Kidney capillary endothelial cell (primary cell): ENCODE data around the gene VEGFD.

Source experiments
- DNase-seq: peaks from one replicate; pipeline ENCODE4 v3.0.0-alpha.2; 2018; ENCODE audit warnings: low spot score

Gene VEGFD, protein sequence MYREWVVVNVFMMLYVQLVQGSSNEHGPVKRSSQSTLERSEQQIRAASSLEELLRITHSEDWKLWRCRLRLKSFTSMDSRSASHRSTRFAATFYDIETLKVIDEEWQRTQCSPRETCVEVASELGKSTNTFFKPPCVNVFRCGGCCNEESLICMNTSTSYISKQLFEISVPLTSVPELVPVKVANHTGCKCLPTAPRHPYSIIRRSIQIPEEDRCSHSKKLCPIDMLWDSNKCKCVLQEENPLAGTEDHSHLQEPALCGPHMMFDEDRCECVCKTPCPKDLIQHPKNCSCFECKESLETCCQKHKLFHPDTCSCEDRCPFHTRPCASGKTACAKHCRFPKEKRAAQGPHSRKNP

DNA sequence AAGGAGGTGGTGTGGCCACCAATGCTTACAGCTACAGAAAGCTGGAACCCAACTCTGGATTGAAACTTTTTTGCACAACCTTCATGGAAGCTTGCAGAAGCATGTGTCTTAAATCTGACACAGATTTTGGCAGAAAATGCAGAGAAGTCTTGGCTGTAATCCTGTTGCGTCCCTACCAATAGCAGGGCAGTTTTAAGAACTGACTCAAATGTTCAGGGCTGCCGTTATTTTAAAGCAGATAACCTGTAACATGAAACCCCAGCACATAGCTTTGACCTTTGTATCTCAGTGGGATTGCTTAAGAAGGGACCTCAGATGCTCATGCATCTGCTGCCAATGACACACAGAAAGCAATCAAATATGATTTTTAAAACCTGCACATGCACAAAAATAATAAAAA, at the start of gene VEGFD:
TSS of gene VEGFD (minus strand) at position 110 of the 400 bp plus-strand sequence. CDS start 467 bp downstream, outside the sequence.
- no peak for DNase-seq

DNA sequence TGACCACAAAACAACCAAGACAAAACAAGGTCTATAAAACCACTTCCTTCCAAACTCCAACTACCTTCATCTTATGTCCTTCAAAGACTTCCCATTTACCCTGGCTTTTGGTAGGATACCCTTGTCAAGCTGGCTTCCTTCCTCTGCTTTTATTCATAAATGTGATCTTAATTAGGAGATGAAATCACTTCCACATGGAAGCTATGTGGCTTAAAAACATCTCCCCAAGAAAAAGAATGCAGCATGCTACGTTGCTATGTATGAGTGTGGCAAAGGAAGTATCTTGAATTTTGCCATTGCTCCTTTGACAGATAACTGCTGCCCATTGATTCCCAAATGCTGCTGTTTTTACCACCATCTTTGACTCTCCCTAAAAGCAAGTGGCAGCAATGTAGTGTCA, 46.4 kb upstream of the VEGFD start:
- no peak for DNase-seq

DNA sequence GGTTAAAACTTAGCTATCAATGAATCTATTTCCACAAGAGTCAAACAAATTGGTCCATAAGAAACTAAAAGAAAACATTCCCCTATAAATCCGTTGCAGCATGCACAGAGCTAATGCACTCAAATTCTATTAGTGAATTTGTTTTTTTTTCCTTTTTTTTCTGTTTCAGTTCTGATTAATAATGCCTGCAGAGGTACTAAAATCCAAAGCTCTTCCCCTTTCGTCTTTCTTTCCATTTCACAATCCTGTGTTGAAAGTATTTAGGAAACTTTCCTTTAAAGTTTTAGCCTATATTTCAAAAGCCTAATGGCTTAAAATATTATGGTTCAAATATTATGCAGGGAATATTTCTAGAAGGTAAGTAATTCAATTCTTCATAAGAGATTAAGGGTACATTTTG, 45.9 kb upstream of the VEGFD start:
- DNase-seq = no peak

DNA sequence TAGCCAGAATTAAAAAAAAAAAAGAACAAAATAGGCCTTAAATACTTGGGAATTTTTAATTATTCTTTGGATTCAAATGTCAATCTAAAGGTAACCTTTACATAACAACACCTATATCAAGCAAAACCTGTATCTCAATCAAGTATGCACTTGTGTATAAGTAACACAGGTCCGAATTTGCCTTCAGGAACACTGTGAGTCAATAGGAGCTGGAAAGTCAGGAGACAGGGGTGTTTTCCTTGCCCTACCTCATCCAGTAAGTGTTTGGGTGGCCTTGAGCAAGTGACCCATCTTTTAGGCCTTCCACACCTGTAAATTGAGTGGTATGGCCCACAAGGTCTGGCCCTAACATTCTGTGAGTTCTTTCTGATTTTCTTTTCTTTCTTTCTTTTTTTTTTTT, 40.8 kb upstream of the VEGFD start:
- no peak for DNase-seq

DNA sequence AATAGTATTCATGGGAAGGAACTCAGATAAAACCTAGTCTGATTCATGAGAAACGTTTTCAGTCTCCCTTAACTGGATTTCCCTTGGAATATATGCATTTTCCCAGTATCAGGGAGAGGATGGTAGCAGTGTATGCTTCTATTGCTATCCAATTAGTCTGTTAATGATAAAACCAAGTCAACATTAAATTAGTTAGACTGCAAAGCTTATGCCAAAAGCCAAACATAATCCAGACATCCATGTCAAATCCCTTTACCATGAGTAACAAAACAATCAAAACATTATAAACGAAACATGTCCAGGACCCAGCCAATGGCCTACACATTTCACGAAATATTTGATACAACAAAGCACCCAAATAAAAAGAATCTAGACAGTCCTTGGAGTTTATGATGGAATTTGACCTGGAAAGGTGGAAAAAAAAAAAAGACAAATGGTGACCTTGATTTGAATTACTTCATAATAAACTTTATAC, 34.5 kb upstream of the VEGFD start:
- no peak for DNase-seq

DNA sequence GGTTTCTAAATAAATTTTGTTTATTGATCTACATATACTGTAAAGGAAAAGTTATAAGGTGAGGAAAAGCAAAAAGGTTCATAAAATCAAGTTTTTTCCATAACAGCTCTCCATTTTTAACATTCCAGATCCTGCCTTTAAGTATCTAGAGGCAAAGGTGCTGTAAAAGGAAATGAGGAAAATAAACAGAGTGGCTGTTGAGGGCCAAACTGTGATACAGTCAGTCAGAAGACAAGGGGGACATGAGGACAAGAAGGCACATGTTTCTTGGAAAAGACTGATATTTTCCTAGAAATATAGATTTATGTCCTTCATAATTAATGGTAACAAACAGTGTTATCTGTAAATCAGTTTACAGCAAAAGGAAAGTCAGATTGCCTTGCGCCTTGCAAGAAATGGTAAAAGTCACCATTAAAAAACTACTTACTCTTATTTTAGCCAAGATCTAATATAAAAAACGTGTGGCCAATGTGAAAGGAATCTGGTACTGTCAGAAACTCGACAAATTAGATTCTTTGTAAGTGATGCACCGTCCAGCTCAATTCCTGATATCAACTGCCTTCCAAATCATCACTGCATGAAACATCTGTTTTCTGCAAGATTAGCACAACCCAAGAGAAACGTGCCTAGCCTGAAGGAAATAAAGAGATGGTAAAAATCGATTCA, 34.0 kb upstream of the VEGFD start:
- no peak for DNase-seq

DNA sequence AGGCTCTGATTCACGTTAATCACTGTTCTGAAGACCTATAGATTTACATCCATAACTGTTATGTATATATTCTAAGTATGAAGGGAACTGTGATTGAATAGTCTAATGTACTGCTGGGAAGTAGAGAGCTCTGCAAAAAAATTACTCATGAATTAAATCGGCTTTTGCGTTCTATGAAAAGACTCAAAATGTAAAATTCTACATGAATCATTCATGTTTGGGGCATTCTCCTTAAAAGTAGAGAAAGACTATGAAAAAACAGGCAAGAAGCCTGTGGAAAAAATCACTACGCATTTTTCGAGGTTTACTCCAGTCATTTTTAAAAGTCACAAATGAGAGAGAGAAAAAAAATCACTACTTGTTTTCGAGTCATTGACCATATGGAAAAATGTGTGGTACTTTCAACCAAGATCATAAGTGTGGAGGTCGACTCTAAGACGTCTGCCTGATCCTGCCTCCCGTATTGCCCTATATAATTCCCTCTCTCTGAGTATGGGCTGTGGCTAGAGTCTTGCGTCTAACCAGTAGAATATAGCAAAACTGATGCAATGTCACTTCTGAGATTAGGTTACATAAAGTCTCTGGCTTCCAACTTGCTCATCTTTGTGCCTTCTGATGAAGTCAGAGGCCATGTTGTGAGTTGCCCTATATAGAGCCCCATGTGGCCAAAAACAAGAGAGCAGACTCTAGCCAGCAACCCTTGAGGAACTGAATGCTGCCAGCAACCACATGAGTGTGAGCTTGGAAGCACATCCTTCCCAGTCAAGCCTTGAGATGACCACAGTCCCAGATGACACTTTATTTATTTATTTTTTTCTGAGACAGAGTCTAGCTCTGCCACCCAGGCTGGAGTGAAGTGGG, 32.1 kb upstream of the VEGFD start:
- no peak for DNase-seq

DNA sequence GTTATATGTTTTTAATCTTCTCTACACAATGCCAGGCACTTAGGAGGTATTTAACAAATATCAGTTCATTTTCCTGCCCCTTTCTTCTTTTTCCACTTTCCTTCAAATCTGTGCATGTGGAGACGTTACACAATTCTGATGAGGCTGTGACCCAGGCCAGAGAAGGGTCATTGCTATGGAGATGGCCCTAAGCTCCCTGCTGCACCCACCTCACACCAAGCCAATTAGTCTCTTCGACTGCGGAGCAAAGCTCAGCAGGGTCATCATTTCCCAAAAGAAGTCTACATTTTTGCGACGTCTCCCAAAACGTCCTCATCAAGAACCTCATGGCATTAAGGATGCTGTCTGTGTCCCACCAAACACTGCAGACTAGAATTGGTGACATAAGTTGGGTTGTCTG, 28.9 kb upstream of the VEGFD start:
- DNase-seq = no peak

DNA sequence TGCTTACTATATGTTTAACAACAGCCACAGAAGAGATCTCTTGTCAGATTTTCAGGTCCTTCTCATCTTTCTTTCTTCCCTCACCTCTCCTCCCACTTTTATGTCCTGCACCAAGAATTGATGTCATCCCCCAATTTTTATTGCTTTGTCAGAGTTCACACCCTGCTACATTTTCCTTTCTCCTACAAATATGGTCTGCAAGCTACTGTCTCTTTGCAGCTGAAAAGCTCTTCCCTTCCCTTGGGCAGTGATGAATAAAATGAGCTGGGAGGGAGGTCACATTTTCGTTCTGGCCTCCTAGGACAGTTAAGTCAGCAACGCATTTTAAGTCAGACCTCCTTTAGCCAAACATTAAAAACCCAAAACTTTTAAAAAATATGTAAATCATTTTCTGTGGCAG, 26.7 kb upstream of the VEGFD start:
- DNase-seq = no peak

DNA sequence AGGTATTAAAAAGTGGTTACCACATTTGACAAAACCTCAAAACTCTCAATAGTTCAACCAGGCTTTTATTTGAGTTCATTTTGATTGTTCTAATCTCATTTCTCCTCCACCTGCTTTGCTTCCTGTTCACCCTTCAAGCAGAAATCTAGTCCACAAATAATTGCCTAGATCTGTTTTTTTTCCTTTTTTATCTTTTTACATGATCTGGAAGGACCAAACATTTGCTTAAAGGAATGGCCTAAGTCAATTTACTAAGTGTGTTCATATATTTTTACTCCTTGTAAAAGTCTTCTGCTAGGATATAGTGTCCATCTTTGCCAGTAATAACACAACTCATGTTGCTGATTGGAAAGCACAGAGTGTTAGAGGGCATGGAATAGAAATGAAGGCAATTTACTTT, 26.2 kb upstream of the VEGFD start:
- no peak for DNase-seq

DNA sequence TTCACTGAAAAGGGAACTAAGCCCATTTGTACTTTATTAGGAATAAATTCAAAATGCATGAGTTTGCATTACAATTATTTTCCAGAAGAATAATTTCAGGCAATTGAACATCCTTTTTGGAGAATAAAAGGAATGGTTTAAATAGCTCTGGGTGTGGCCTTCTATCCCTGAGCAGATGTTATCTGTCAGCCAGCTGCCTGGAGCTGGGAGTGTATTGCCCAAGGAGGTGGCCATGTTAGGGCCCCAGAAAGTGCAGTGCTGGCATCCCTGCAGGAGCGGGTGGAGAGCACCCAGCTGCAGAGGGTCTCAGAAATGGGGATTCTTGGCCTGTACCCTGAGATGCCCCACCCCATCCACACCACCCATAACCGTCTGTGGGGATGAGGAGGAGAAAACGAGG, 21.6 kb upstream of the VEGFD start:
- no peak for DNase-seq

DNA sequence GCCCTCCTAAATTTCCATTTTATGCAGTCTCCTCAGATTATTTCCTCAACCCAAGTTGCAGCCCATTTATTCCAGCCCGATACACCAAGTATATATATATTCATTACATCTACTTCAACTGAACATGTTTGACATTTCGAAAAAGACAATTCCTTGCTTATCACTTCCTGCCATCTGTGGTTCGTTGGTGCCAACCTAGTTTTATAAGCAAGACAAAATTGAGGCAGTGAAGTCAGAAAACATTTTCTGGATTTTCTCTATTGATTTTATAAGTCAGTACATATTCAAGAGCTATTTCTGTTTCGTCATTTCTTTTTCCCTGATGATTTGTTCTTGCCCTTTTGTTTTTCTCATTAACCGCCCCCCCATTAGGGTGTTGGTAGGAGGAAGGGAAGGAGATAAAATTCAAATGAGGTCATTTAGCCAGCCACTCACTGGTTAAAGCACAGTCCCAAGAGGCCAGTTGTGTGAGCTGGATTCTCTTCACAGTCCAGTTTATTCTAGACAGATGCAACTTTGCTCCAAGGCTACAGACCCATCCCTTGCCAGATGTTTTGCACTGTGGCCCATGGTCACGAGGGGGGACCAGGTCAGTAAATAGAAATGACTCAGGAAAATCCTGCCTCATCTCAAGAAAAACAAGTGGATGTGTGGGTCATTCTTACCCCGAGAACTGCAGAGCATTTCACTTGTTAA, 20.3 kb upstream of the VEGFD start:
- DNase-seq = peak; percentile 1

DNA sequence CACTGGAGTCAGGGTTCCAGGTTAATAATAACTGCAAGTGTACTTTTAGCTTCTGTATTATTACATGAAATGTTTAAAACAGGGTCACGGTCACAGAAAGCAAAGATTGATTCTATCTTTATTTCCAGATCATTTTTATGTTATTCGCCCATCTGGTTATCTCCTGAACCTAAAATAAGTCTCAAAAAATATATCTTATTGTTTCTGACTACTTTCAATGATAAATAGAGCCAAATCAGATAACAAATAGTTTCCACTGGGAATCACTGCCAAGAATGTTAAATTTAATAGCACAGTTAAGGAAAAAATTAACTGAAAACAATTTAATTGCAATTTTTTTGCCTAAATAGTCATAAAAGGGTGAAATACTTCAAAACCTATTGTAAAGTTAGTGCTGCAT, 17.2 kb upstream of the VEGFD start:
- DNase-seq = no peak

DNA sequence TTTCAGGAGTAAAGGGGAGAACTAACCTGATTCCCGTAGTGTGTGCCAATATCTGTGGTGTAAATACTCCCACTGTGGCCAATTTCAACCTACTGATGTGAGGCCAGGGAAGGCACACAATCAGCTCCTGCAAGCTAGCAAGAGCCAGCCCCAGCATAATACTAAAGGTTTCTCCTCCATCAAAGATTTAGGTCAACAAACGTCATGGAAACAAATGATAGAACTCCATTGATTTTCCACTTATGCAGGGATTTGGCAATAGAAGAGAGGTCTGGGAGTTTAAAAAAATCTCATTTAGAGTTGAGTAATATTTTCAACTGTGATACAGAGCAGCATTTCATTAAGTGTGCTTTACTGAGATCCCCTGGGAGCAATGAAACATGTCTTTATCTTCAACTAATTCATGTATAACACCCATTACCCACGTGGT, 15.8 kb upstream of the VEGFD start:
- DNase-seq = no peak

DNA sequence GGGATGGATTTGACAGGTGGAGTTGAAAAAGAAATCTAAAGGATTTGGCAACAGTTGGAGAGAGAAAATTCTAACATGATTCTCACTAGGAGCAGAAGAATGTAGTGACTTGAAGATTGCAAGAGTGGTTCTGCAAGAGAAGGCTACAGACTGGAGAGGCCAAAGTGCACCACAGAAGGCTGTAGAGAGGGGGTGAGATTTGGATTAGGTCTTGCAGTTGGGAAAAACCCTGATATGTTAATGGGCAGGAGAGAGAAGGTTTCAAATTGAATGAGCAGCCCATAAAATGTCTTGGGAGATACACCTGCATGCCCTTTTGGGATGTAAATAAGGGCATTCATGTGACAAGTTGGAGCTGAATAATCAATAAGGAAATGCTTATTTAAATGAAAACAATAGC, 14.7 kb upstream of the VEGFD start:
- no peak for DNase-seq

DNA sequence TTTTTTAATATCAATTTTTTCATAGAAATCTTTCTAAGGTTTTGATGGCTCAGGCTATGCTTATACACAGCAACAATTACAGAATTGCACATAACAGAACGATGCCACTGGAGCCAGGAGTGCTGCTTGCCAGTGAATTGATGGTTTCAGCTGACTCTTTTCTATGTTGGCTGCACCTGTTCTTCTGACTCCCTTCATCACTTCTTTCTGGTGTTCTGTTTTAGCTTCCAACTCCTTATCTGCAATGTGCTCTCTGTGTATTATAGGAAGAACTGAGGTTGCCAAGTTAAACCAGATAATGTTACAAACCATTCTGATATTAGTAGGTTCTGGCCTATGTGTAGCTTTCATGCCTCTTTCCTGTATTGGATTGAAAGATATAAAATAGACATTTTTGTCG, 11.6 kb upstream of the VEGFD start:
- DNase-seq = no peak

DNA sequence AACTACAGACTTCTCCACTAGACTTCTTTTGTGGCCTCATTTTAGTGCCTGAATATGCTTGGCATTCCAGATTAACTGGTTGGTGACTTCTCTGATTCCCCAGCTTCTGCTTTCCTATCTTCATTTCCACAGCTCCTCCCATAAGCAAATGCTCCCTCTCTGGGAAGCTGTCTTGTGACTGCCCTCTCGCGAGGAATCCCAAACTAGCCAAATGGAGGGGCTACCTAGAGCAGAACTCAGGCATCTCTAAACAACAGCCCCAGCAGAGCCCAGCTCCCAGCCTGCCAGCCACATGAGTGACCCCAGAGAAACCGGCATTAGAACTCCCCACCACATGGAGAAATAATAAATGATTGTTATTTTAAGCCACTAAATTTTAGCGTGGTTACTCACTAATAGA, 7.6 kb upstream of the VEGFD start:
- no peak for DNase-seq

DNA sequence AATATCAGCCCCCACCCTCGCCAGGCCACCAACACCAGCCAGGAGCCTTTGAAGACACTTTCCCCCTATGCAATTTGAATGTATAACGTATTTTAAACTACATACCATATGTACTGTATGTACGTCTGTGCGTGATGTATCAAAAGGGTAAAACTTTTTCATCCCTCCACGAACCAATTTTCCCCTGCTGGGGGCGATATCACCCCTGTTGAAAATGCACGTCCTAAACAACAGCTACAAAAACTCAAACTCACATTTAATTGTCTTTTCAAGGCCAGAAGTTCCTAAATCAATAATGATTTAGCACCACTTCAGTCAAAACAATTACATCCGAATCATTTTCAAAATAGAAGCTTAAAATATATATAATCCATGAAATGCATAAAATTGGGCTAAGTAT, 1.4 kb downstream of the VEGFD start:
- DNase-seq = no peak

DNA sequence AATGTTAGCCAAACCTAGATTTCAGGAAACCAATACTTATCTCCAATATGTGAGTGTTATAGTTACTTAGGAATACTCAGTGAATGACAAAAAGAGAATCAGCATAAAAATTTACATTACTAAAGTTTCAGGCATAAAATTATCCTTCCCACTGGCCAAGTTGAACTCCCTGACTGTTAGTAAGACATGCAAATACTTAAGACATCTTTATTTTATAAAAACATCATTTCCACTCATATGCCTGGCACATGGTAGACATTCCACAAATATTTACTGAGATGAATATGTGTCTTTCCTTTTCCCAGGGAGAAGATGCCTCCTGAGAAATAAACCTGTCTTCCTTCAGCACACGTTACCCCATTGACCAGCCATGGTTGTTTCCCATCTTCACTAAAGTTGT, 7.3 kb downstream of the VEGFD start:
- DNase-seq = no peak

DNA sequence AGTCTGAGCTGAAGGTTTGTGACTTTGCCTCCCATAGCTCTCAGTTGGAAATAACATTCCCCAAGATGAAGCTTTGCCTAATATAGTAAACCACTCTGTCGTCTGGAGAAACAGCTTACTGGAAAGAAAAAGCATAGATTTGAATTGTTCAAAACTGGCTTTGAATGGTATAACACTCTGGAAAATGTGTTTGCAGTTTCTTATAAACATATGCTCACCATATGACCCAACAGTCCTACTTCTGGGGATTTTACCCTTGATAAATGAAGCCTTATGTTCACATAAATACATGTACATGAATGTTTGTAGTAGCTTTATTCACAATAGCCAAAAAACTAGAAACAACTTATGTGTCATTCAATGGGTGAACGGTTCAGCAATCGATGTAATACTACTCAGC, 10.2 kb downstream of the VEGFD start:
- no peak for DNase-seq

DNA sequence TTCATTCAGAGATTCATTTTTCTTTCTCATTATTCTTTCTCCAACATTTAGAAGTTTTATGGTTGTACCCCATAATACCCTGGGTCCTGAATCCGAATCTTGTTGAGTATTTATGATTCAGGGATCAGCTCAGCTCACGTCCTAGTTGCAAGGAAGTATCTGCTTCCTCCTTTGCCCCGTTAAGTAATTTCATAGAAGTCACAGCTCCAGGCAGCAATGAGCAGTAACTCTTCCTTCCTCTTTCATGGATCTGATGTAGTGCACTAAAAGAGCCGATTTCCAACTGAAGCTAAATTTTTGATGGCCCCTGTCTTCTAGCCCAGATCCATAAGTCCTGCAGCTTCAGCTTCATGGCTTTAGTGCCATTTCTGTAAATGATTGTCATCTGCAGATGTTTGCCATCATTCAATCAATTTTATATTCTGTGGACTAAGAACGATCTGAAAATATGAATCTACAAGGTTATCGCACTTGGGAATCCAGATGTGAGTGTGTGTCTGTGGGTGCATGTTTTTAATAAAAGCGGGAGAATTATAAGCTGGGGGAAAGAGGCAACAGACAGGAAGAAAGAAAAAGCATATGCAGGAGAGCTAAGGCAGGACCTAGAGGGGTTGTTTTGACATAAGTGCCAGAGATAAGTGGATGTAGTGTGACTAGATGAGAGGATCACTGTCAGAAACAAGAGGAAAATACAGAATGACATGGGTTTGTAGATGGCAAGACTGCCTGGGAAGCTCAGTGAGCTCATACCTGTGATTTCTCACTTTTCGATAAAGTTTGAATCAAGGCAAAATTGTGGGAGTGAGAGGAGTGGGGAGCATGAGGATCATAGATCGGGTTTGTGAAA, 17.5 kb downstream of the VEGFD start:
- no peak for DNase-seq
